ENCODE results near the gene ZNF408. TPM values are rescaled to one million over a fixed set of nuclear protein-coding genes. Genes with fewer than 3 reads are reported as not detected.
"Not testable (repeated sequence)": the region's sequence is repeated elsewhere in the genome, so short reads cannot be mapped to it uniquely, and the experiment has no call there.

The ZNF408 gene
- polyA plus RNA-seq, 1 donor from 2014 or later, result 9.1 TPM

GRCh38 chr11:46668480-46669085, 32.2 kb upstream of the ZNF408 start:
- Histone ChIP-seq H3K36me3 (ENCODE audit: insufficient read depth, low read length) (no peaks in the 10 kb centered on the region), H3K27ac (ENCODE audit: low read length) (no peak overlapping the region)
- TF ChIP-seq MXI1 (conservative IDR thresholded peaks at IDR 0.05; ENCODE audit: poor library complexity, severe bottlenecking) (no peak), EP300 (conservative IDR thresholded peaks at IDR 0.05; ENCODE audit: poor library complexity, severe bottlenecking) (no peak), POLR2AphosphoS5 (IDR thresholded peaks at IDR 0.05) (no peak), RAD21 (conservative IDR thresholded peaks at IDR 0.05) (no peak), SMC3 (conservative IDR thresholded peaks at IDR 0.05; ENCODE audit: poor library complexity) (no peak), TAF1 (IDR thresholded peaks at IDR 0.05; ENCODE audit: low read depth) (no peak), CTCF (IDR thresholded peaks at IDR 0.05; ENCODE audit: poor library complexity, severe bottlenecking) (no peak), EZH2 (IDR thresholded peaks at IDR 0.05; ENCODE audit: borderline replicate concordance, insufficient read depth, low read length, poor library complexity, severe bottlenecking) (no peak)

GRCh38 chr11:46669711-46670139, 31.1 kb upstream of the ZNF408 start:
- Histone ChIP-seq H3K4me2 (ENCODE audit: low read length) (no peak overlapping the region), H2AFZ (ENCODE audit: low read depth, low read length) (no peak overlapping the region), H3F3A (ENCODE audit: insufficient read depth, low read length, poor library complexity, severe bottlenecking) (no peaks in the 10 kb centered on the region), H3K4me3 (ENCODE audit: low read length) (no peak overlapping the region), H3K27ac (ENCODE audit: low read length) (no peak overlapping the region), H3K36me3 (ENCODE audit: insufficient read depth, low read length) (no peaks in the 10 kb centered on the region), H3K9me2 (ENCODE audit: insufficient read depth, low read length) (no peaks in the 10 kb centered on the region), H3K9me3 (ENCODE audit: low read length) (no peaks in the 10 kb centered on the region), H3K27me3 (ENCODE audit: insufficient read depth, low read depth, low read length) (no peaks in the 10 kb centered on the region), H4K20me1 (ENCODE audit: insufficient read depth) (no peaks in the 10 kb centered on the region), H3K79me2 (replicated peaks; ENCODE audit: insufficient read depth, low read length) (no peaks in the 10 kb centered on the region), H3K9ac (ENCODE audit: low read length) (no peak overlapping the region)
- no peak for TF ChIP-seq SMC3 (conservative IDR thresholded peaks at IDR 0.05; ENCODE audit: poor library complexity)
- TF ChIP-seq MXI1 (conservative IDR thresholded peaks at IDR 0.05; ENCODE audit: poor library complexity, severe bottlenecking), result no peak
- TF ChIP-seq RAD21 (conservative IDR thresholded peaks at IDR 0.05), result no peak
- TF ChIP-seq POLR2AphosphoS5 (IDR thresholded peaks at IDR 0.05), result no peak

More at GRCh38 chr11:46668480-46669085, 32.2 kb upstream of the ZNF408 start:
- Histone ChIP-seq H3K4me2 (ENCODE audit: low read length) (no peak overlapping the region), H2AFZ (ENCODE audit: low read depth, low read length) (no peak overlapping the region), H3K9ac (ENCODE audit: low read length) (no peak overlapping the region), H3K9me3 (ENCODE audit: low read length) (no peaks in the 10 kb centered on the region), H3K79me2 (replicated peaks; ENCODE audit: insufficient read depth, low read length) (no peaks in the 10 kb centered on the region), H3K9me2 (ENCODE audit: insufficient read depth, low read length) (no peaks in the 10 kb centered on the region), H3K4me3 (ENCODE audit: low read length) (no peak overlapping the region), H3F3A (ENCODE audit: insufficient read depth, low read length, poor library complexity, severe bottlenecking) (no peaks in the 10 kb centered on the region), H3K27me3 (ENCODE audit: insufficient read depth, low read depth, low read length) (no peaks in the 10 kb centered on the region), H4K20me1 (ENCODE audit: insufficient read depth) (no peaks in the 10 kb centered on the region)

- H3K4me3 ChIP-seq (ENCODE audit: low read length); H3K79me2 ChIP-seq (replicated peaks; ENCODE audit: insufficient read depth, low read length); H3K36me3 ChIP-seq (ENCODE audit: insufficient read depth, low read length); H4K20me1 ChIP-seq (ENCODE audit: insufficient read depth); H3F3A ChIP-seq (ENCODE audit: insufficient read depth, low read length, poor library complexity, severe bottlenecking); H3K9ac ChIP-seq (ENCODE audit: low read length); H3K27ac ChIP-seq (ENCODE audit: low read length); H3K9me3 ChIP-seq (ENCODE audit: low read length); H3K9me2 ChIP-seq (ENCODE audit: insufficient read depth, low read length); H3K4me2 ChIP-seq (ENCODE audit: low read length); H2AFZ ChIP-seq (ENCODE audit: low read depth, low read length); H3K27me3 ChIP-seq (ENCODE audit: insufficient read depth, low read depth, low read length): not testable (repeated sequence)
These were observed 30.3 kb upstream of the ZNF408 start for GRCh38 chr11:46670521-46670920.
